Measurements from ENCODE around the gene GDAP1L1. TPM values are rescaled to one million over a fixed set of nuclear protein-coding genes. Genes with fewer than 3 reads are reported as not detected.

The GDAP1L1 gene
- total RNA-seq, result not detected

DNA sequence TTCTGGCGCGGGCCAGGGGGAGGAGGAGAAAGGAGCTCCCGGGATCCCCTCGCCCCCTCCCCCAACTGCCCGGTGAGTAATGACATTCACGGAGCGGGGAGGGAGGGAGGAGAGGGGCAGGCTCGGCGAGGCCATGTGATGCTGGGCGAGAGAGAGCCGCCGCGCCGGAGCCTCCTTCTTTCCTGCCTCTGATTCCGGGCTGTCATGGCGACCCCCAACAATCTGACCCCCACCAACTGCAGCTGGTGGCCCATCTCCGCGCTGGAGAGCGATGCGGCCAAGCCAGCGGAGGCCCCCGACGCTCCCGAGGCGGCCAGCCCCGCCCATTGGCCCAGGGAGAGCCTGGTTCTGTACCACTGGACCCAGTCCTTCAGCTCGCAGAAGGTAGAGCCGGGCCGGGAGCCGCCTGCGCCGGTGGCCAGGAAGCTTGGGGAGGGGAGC is at the start of gene GDAP1L1:
Gene GDAP1L1 (plus strand): TSS at position 178 of the 441 bp plus-strand sequence. CDS start 27 bp downstream, at position 205.
- Histone ChIP-seq H3K27ac (no peak within 1 kb of the TSS), H3K4me3 (peak within 1 kb of the TSS; percentile 8 to 37), H3K9me3 (no peaks in the 10 kb centered on the region), H3K4me1 (peaks cover 14% of the 10 kb centered on the region), H3K27me3 (no peaks in the 10 kb centered on the region), H3K36me3 (no peaks in the 10 kb centered on the region)
- no peak for DNase-seq (ENCODE audit: extremely low spot score in 2 of 2)
- intact Hi-C loops (cut with DNase I), result no loop called here
- no peak for TF ChIP-seq CTCF (IDR thresholded peaks at IDR 0.05)
- TF ChIP-seq POLR2AphosphoS5 (IDR thresholded peaks at IDR 0.05; ENCODE audit: insufficient read depth in 1 of 2, low read depth in 1 of 2), result no peak
- no peak for TF ChIP-seq POLR2A (IDR thresholded peaks at IDR 0.05)

- no peak overlapping the region for H3K27ac ChIP-seq
- DNase-seq (ENCODE audit: extremely low spot score in 2 of 2), result no peak
- H3K4me1 ChIP-seq, result peaks cover 14% of the 10 kb centered on the region
- no peaks in the 10 kb centered on the region for H3K27me3 ChIP-seq
- peaks cover 0 to 64% of the 10 kb centered on the region in 2 donors for H3K36me3 ChIP-seq
- no peak overlapping the region for H3K4me3 ChIP-seq
- TF ChIP-seq POLR2A (IDR thresholded peaks at IDR 0.05), result no peak
- no peak for TF ChIP-seq CTCF (IDR thresholded peaks at IDR 0.05)
- no peak for TF ChIP-seq POLR2AphosphoS5 (IDR thresholded peaks at IDR 0.05; ENCODE audit: insufficient read depth in 1 of 2, low read depth in 1 of 2)
- H3K9me3 ChIP-seq, result no peaks in the 10 kb centered on the region
- intact Hi-C loops (cut with DNase I), result no loop called here
Measured at GRCh38 chr20:44198872-44199271, 48.2 kb upstream of the GDAP1L1 start.

DNA sequence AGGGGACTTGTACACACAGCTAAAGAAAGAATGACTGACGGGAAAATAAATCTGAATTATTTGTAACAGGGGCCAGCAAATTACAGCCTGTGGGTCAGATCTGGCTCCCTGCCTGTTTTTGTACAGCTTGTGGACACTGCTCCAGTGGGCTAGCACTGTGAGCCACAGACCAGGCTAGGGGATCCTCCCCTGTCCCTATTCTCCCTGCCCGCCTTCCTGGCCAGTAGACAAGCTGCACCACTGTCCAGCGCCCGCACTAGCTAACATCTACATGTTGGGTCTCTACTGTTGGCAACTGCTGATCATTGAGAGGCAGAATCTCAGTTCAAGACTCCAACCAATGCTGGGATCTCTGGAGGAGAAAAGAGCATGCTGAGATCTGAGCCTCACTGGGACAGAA is 47.2 kb upstream of the GDAP1L1 start:
- intact Hi-C loops (cut with DNase I), result no loop called here
- H3K4me1 ChIP-seq, result peaks cover 24% of the 10 kb centered on the region

DNA sequence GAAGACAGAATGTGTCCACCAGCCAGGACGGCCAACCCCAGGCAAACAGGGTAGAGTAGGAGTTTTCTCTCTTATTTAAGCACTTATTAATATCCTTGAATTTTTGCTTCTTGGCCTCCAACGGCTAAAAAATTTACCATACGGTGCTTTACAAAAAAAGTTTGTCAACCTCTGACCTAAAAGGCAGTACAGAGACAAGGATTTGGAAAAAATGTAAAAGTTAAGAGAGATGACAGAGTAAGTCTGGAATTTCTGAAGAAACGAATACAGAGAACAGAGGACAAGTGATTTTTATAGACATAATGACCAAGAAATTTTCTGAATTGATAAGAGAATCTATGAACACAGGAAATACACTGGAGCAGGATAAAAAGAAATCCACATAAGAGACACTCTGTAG is 46.7 kb upstream of the GDAP1L1 start:
- Histone ChIP-seq H3K27ac (no peak overlapping the region), H3K27me3 (no peaks in the 10 kb centered on the region), H3K36me3 (peaks cover 0 to 64% of the 10 kb centered on the region in 2 donors), H3K4me3 (no peak overlapping the region), H3K9me3 (no peaks in the 10 kb centered on the region), H3K4me1 (peaks cover 26% of the 10 kb centered on the region)
- no peak for DNase-seq (ENCODE audit: extremely low spot score in 2 of 2)
- intact Hi-C loops (cut with DNase I), result no loop called here
- no peak for TF ChIP-seq POLR2AphosphoS5 (IDR thresholded peaks at IDR 0.05; ENCODE audit: insufficient read depth in 1 of 2, low read depth in 1 of 2)
- TF ChIP-seq POLR2A (IDR thresholded peaks at IDR 0.05), result no peak
- TF ChIP-seq CTCF (IDR thresholded peaks at IDR 0.05), result no peak

More for the DNA sequence above, 47.2 kb upstream of the GDAP1L1 start:
- H3K4me3 ChIP-seq, result no peak overlapping the region
- DNase-seq (ENCODE audit: extremely low spot score in 2 of 2), result no peak
- H3K9me3 ChIP-seq, result no peaks in the 10 kb centered on the region
- H3K27ac ChIP-seq, result no peak overlapping the region
- no peaks in the 10 kb centered on the region for H3K27me3 ChIP-seq
- TF ChIP-seq POLR2AphosphoS5 (IDR thresholded peaks at IDR 0.05; ENCODE audit: insufficient read depth in 1 of 2, low read depth in 1 of 2), result no peak
- no peak for TF ChIP-seq CTCF (IDR thresholded peaks at IDR 0.05)
- peaks cover 0 to 64% of the 10 kb centered on the region in 2 donors for H3K36me3 ChIP-seq

- intact Hi-C loops (cut with DNase I), result no loop called here
- peaks cover 26% of the 10 kb centered on the region for H3K4me1 ChIP-seq
Measured at GRCh38 chr20:44200983-44201382, 46.1 kb upstream of the GDAP1L1 start.

More at GRCh38 chr20:44200983-44201382, 46.1 kb upstream of the GDAP1L1 start:
- Histone ChIP-seq H3K27me3 (no peaks in the 10 kb centered on the region), H3K27ac (no peak overlapping the region), H3K4me3 (no peak overlapping the region), H3K36me3 (peaks cover 0 to 64% of the 10 kb centered on the region in 2 donors), H3K9me3 (no peaks in the 10 kb centered on the region)
- TF ChIP-seq POLR2AphosphoS5 (IDR thresholded peaks at IDR 0.05; ENCODE audit: insufficient read depth in 1 of 2, low read depth in 1 of 2) (no peak), POLR2A (IDR thresholded peaks at IDR 0.05) (no peak), CTCF (IDR thresholded peaks at IDR 0.05) (no peak)
- DNase-seq (ENCODE audit: extremely low spot score in 2 of 2), result no peak

All from vagina (tissue), 2 donors.